Measurements from ENCODE around the gene BUD31.

DNA sequence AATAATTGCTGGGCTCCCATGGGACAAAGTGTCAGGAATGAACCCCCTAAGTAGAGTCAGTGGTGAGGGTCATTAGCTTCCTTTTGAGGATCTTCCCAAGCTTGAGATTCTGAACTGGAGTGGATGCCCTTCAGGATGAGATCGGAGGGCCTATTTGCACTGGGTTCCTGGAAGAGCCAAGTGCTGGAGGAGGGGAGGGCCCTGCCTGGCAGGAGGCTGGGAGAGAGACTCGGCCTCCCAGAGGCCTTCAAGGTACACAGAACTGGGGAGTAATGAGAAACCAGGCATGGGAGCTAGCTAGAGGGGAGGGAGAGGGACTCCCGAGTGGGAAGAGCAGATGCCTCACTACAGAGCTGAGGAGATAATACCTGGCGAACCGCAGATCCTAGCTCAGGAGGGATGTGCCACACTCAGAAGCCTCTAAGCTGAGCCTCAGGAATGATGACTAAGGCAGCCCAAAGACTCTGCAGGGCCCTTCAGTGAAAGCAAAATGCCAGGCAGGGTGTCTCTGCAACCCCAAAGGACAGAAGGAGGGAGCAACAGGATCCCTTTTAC, 9.8 kb upstream of the BUD31 start:
- TF ChIP-seq, protein P1, sequence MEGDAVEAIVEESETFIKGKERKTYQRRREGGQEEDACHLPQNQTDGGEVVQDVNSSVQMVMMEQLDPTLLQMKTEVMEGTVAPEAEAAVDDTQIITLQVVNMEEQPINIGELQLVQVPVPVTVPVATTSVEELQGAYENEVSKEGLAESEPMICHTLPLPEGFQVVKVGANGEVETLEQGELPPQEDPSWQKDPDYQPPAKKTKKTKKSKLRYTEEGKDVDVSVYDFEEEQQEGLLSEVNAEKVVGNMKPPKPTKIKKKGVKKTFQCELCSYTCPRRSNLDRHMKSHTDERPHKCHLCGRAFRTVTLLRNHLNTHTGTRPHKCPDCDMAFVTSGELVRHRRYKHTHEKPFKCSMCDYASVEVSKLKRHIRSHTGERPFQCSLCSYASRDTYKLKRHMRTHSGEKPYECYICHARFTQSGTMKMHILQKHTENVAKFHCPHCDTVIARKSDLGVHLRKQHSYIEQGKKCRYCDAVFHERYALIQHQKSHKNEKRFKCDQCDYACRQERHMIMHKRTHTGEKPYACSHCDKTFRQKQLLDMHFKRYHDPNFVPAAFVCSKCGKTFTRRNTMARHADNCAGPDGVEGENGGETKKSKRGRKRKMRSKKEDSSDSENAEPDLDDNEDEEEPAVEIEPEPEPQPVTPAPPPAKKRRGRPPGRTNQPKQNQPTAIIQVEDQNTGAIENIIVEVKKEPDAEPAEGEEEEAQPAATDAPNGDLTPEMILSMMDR (IDR thresholded peaks at IDR 0.05 in 4 of 5, conservative IDR thresholded peaks at IDR 0.05 in 1 of 5), result no peak
- TF ChIP-seq POLR2A (IDR thresholded peaks at IDR 0.05), result no peak
